ENCODE data around the gene TTLL8. TPM values are rescaled to one million over a fixed set of nuclear protein-coding genes. Genes with fewer than 3 reads are reported as not detected.

TTLL8 gene
- total RNA-seq, 1 experiment from 2014 or later = not detected

- in situ Hi-C loops (cut with HindIII; ENCODE audit: low pct_unique_long_range_greater_than_20kb, low sequenced_read_pairs) (no loop called here), intact Hi-C loops (cut with micrococcal nuclease; ENCODE audit: unreplicated experiment) (no loop called here)
- BruUV-seq (replicated peaks) = no TSS peak
- Histone ChIP-seq H3K9me3 (ENCODE audit: control insufficient read depth, insufficient read depth, low read depth, low read length) (no peaks in the 10 kb centered on the region), H3K4me3 (ENCODE audit: low read depth in 2 of 2, low read length in 2 of 2) (no peak overlapping the region), H3K27me3 (ENCODE audit: control insufficient read depth, insufficient read depth, low read length) (no peaks in the 10 kb centered on the region), H3K27ac (ENCODE audit: low read length) (no peak overlapping the region), H3K4me1 (ENCODE audit: control insufficient read depth, insufficient read depth, low read length) (no peaks in the 10 kb centered on the region), H3K36me3 (ENCODE audit: control insufficient read depth, insufficient read depth, low read length) (no peaks in the 10 kb centered on the region)
- ATAC-seq (no peak), DNase-seq (ENCODE audit: low read depth, low spot score) (no peak)
- TF ChIP-seq CTCF (IDR thresholded peaks at IDR 0.05) = no peak
- TF ChIP-seq SIN3A (IDR thresholded peaks at IDR 0.05; ENCODE audit: borderline replicate concordance, insufficient read depth, low read depth, low read length) = no peak
- TF ChIP-seq POLR2AphosphoS5 (IDR thresholded peaks at IDR 0.05; ENCODE audit: low read depth, low read length) = no peak
- TF ChIP-seq TCF7L2 (IDR thresholded peaks at IDR 0.05; ENCODE audit: low read depth, low read length) = no peak
- no peak for TF ChIP-seq REST (IDR thresholded peaks at IDR 0.05; ENCODE audit: insufficient read depth in 1 of 2, low read depth in 2 of 2, low read length in 1 of 2)
- ChIA-PET CTCF (no interaction called here), POLR2A (no interaction called here)
Measured at GRCh38 chr22:50040717-50041116, 17.4 kb downstream of the TTLL8 start.

GRCh38 chr22:50039669-50040443 is 18.2 kb downstream of the TTLL8 start:
- Histone ChIP-seq H3K27ac (ENCODE audit: low read length) (no peak overlapping the region), H3K4me3 (ENCODE audit: low read depth in 2 of 2, low read length in 2 of 2) (no peak overlapping the region), H3K4me1 (ENCODE audit: control insufficient read depth, insufficient read depth, low read length) (no peaks in the 10 kb centered on the region), H3K27me3 (ENCODE audit: control insufficient read depth, insufficient read depth, low read length) (no peaks in the 10 kb centered on the region), H3K9me3 (ENCODE audit: control insufficient read depth, insufficient read depth, low read depth, low read length) (no peaks in the 10 kb centered on the region), H3K36me3 (ENCODE audit: control insufficient read depth, insufficient read depth, low read length) (no peaks in the 10 kb centered on the region)
- in situ Hi-C loops (cut with HindIII; ENCODE audit: low pct_unique_long_range_greater_than_20kb, low sequenced_read_pairs) = no loop called here
- BruUV-seq (replicated peaks) = no TSS peak
- DNase-seq (ENCODE audit: low read depth, low spot score) (no peak), ATAC-seq (no peak)
- intact Hi-C loops (cut with micrococcal nuclease; ENCODE audit: unreplicated experiment) = no loop called here
- no peak for TF ChIP-seq POLR2AphosphoS5 (IDR thresholded peaks at IDR 0.05; ENCODE audit: low read depth, low read length)
- no peak for TF ChIP-seq CTCF (IDR thresholded peaks at IDR 0.05)
- TF ChIP-seq REST (IDR thresholded peaks at IDR 0.05; ENCODE audit: insufficient read depth in 1 of 2, low read depth in 2 of 2, low read length in 1 of 2) = no peak
- no peak for TF ChIP-seq TCF7L2 (IDR thresholded peaks at IDR 0.05; ENCODE audit: low read depth, low read length)
- no peak for TF ChIP-seq SIN3A (IDR thresholded peaks at IDR 0.05; ENCODE audit: borderline replicate concordance, insufficient read depth, low read depth, low read length)
- CTCF ChIA-PET = interaction anchor here (0.7 kb wide), 1 partner anchor 166 kb away, joined by 4 read pairs; no protein-coding TSS in a partner anchor
- POLR2A ChIA-PET = no interaction called here

All from Panc1 (cell line).